Stimulated activated CD4-positive, alpha-beta T cell treated with anti-CD3 and anti-CD28 coated beads, Interleukin-12 subunit alpha, Interleukin-12 subunit beta, amount 100 ng/mL, for 24 hours (primary cell): ENCODE measurements around the gene RAMP3.
A peak's percentile ranks its signal among the peaks of the same experiment; 100 is the strongest.
"Not testable (repeated sequence)": the region's sequence is repeated elsewhere in the genome, so short reads cannot be mapped to it uniquely, and the experiment has no call there.

Source experiments
- DNase-seq, 2 experiments: peaks; one replicate each; pipeline ENCODE4 v3.0.0-alpha.2; 2020; ENCODE audit warnings: low read depth in 2 of 2

Gene RAMP3, protein sequence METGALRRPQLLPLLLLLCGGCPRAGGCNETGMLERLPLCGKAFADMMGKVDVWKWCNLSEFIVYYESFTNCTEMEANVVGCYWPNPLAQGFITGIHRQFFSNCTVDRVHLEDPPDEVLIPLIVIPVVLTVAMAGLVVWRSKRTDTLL

GRCh38 chr7:45157653-45158401 lies at the start of gene RAMP3:
RAMP3 (plus strand) TSS chr7:45157791; CDS start chr7:45157829, 38 bp downstream.
- no peak for DNase-seq

DNA sequence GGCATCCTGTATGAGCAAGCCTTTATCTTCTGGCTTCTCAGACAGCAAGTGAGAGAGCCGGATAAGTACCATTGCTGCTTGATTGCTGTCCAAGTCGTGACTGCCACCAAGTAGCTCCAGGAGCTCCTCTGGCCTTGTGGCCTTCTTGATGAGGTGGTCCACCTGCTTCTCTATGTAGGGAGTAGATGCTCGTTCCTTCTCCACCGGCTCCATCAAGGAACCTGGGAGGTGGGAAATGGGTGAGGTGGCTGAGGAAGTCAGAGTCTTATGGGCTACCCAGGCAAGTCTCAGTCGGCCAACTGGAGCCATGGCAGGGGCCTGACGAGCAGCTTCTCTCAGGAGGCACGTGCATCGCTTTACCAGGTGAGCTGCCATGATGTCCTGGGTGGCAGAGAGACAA lies 48.7 kb upstream of the RAMP3 start:
- DNase-seq: no peak

GRCh38 chr7:45111298-45112223 lies 46.0 kb upstream of the RAMP3 start, which contains the start of gene TBRG4:
TBRG4 (minus strand) TSS chr7:45111697; CDS start chr7:45109237, 2,460 bp downstream.
- DNase-seq: peak; percentile 85 to 90

DNA sequence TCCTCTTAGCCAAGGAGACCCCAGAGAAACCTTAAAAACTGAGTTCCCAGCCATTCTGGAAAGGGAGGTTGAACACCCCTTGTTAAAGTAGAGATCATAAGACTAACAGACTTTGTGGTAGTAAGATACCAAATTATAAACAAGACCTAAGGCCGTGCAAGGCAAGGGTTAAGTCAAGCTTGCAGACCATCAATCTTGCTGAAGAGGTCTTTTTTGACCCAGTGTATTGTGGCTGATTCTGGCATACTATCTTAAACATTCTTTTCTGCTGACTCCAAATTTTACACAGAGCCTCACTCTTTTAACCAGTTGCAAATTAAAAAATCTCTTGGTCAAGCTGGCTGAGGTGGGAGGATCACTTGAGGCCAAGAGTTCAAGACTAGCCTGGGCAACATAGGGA lies 44.9 kb upstream of the RAMP3 start:
- no peak for DNase-seq

DNA sequence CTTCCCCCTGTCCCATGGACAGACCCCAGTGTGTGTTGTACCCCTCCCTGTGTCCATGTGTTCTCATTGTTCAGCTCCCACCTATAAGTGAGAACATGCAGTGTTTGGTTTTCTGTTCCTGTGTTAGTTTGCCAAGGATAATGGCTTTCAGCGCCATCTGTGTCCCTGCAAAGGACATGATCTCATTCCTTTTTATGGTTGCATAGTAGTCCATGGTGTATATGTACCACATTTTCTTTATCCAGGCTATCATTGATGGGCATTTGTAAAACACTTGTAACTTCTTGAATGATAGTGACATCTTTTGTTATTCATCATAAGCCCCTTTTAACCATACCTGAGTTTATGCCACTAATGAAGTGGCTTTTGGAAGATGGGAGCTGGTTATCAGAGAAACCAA lies 43.3 kb upstream of the RAMP3 start:
- not testable (repeated sequence) for DNase-seq

GRCh38 chr7:45114926-45115325 lies 42.7 kb upstream of the RAMP3 start:
- DNase-seq: no peak

GRCh38 chr7:45116048-45116447 lies 41.5 kb upstream of the RAMP3 start:
- no peak for DNase-seq

GRCh38 chr7:45117582-45117981 lies 40.0 kb upstream of the RAMP3 start:
- DNase-seq: no peak

DNA sequence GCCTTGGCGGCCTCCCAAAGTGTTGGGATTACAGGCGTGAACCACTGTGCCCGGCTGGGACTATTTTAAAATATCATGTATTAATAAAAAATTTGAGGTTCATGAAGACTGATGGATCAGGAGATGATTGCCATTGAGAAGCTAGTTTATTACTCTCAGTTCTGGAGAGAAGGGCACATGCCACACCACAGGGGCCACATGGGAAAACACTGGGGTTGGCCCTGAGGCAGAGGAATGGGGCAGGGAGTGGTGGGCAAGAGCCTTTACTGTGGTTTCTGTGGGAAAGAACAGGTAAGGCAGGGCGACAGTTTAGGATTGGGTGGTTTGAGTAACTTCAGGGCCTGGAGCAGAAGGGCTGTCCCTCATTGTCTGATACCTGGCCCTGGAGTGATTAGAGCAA lies 39.3 kb upstream of the RAMP3 start:
- DNase-seq: no peak

GRCh38 chr7:45118889-45119331 lies 38.7 kb upstream of the RAMP3 start:
- no peak for DNase-seq

- DNase-seq: no peak
Observed at GRCh38 chr7:45119550-45119949, 38.0 kb upstream of the RAMP3 start.

GRCh38 chr7:45122975-45123860 lies 34.4 kb upstream of the RAMP3 start:
- DNase-seq: no peak

GRCh38 chr7:45123913-45124710 lies 33.5 kb upstream of the RAMP3 start:
- no peak for DNase-seq

- no peak for DNase-seq
Observed at GRCh38 chr7:45125193-45125904, 32.2 kb upstream of the RAMP3 start.

DNA sequence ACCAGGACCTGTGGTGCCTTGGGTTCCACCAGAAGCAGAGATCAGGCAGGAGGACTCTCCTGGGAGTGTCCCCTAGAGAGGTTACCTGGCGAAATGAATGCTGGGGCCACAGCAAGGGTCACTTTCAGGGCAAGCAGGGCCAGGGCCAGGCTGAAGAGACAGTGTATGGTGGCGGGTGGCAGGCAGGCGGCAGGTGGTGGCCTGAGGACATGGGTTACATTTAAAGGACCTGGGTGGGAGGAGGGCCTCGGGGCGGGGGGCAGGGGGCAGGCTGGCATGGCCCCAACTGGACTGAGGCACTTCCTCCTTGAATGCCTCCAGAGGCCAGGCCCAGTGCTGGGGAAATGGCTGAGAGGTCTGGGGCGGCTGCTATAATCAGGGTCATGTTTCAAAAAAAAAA lies 31.4 kb upstream of the RAMP3 start:
- DNase-seq: no peak

DNA sequence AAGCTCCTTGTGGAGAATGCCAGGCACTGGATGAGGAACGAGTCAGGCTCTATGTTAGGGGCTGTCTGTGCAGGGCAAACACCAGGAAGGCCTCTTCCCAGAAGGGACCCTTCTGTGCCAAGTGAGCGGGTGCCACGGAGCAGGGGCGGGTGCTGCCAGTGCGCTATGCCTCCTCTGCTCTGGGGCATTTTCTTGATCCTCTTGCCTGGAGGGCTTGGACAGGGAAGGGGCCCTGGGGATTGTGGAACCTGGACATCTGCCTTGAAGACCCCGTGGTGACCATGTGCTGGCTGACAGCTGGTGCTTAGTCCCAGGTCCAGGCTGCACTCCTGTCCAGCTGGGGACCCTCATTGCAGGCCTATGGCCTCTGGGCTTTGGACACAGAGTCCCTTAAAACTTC lies 30.7 kb upstream of the RAMP3 start:
- DNase-seq: no peak

DNA sequence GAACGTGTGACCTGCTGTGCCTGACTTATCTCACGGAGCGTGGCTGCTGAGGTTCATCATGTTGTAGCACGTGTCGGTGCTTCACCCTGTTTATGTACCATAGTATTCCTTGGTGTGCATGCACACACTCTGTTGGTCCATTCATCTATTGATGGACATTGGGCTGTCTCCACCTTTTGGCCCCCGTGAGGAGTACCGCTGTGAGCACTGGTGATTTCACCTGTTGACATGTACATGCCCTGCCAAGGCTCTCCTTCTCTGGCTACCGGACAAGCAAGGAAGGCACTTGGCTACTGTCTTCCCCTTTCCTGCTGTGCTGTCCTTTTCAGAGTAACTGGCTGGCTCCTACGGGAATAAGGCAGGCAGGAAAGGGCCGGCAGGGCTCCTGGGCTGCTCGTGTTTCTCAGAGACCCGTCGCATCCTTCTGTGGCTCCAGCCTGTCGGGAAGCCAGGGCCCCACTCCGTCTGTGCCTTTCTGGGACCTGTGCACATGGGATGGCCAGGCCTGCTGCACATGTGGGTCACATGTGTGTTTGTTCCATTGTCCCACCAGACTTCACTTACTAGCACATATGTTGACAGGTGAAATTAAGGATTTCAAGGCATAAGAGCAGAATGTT lies 28.3 kb upstream of the RAMP3 start:
- no peak for DNase-seq

GRCh38 chr7:45129906-45130305 lies 27.7 kb upstream of the RAMP3 start:
- DNase-seq: no peak

DNA sequence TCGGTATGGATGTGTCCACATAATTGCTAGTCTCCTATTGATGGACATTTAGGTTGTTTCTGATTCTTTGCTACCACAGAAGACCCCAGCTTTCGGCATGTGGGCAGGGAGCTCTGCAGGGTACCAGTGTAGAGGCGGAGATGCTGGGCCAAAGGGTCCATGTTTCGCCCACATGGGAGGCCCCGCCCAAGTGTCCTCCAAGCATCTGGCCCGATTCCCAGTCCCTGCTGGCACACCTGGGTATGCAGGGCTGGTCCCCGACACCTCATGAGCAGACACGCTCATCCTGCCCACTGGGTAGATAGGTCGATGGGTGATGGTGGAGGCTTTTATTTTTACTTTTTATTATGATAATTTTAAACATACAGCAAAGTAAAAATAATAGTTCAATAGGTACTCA lies 26.7 kb upstream of the RAMP3 start:
- no peak for DNase-seq
